ENCODE measurements around the gene MRPL20. TPM values are rescaled to one million over a fixed set of nuclear protein-coding genes. Genes with fewer than 3 reads are reported as not detected.
"Not testable (repeated sequence)": the region's sequence is repeated elsewhere in the genome, so short reads cannot be mapped to it uniquely, and the experiment has no call there.

MRPL20 gene
- polyA plus RNA-seq, 1 donor, result 135 TPM

GRCh38 chr1:1419363-1419812 lies 12.3 kb upstream of the MRPL20 start:
- Histone ChIP-seq H3K4me3 (ENCODE audit: low read length) (no peak overlapping the region), H3K27me3 (ENCODE audit: control insufficient read depth, insufficient read depth, low read length) (peaks cover 15% of the 10 kb centered on the region), H3K9me3 (ENCODE audit: control insufficient read depth, low read depth, low read length) (peaks cover 3% of the 10 kb centered on the region), H3K36me3 (ENCODE audit: control insufficient read depth, insufficient read depth, low read length) (no peaks in the 10 kb centered on the region), H3K4me1 (ENCODE audit: control insufficient read depth, insufficient read depth, low read length) (no peaks in the 10 kb centered on the region), H3K27ac (ENCODE audit: low read length) (no peak overlapping the region)
- no peak for DNase-seq
- no CpG with 5 or more reads among the region's 21 CpGs for WGBS (ENCODE audit: insufficient coverage, low lambda C conversion rate)

GRCh38 chr1:1418464-1419362 lies 11.6 kb upstream of the MRPL20 start:
- Histone ChIP-seq H3K4me3 (ENCODE audit: low read length) (no peak overlapping the region), H3K27me3 (ENCODE audit: control insufficient read depth, insufficient read depth, low read length) (peaks cover 15% of the 10 kb centered on the region), H3K4me1 (ENCODE audit: control insufficient read depth, insufficient read depth, low read length) (no peaks in the 10 kb centered on the region), H3K27ac (ENCODE audit: low read length) (no peak overlapping the region), H3K9me3 (ENCODE audit: control insufficient read depth, low read depth, low read length) (peaks cover 3% of the 10 kb centered on the region), H3K36me3 (ENCODE audit: control insufficient read depth, insufficient read depth, low read length) (no peaks in the 10 kb centered on the region)
- WGBS (ENCODE audit: insufficient coverage, low lambda C conversion rate), result 100% methylated on average over 3 of the region's 26 CpGs
- no peak for DNase-seq

- not testable (repeated sequence) for H3K36me3 ChIP-seq (ENCODE audit: control insufficient read depth, insufficient read depth, low read length); DNase-seq; H3K9me3 ChIP-seq (ENCODE audit: control insufficient read depth, low read depth, low read length); H3K27ac ChIP-seq (ENCODE audit: low read length); H3K4me1 ChIP-seq (ENCODE audit: control insufficient read depth, insufficient read depth, low read length); H3K4me3 ChIP-seq (ENCODE audit: low read length)
- peaks cover 15% of the 10 kb centered on the region for H3K27me3 ChIP-seq (ENCODE audit: control insufficient read depth, insufficient read depth, low read length)
- WGBS (ENCODE audit: insufficient coverage, low lambda C conversion rate), result no CpG with 5 or more reads among the region's 25 CpGs
Measured at GRCh38 chr1:1417825-1418463, 10.9 kb upstream of the MRPL20 start.

- not testable (repeated sequence) for H3K4me3 ChIP-seq (ENCODE audit: low read length); H3K4me1 ChIP-seq (ENCODE audit: control insufficient read depth, insufficient read depth, low read length); H3K9me3 ChIP-seq (ENCODE audit: control insufficient read depth, low read depth, low read length); DNase-seq; H3K27ac ChIP-seq (ENCODE audit: low read length); H3K36me3 ChIP-seq (ENCODE audit: control insufficient read depth, insufficient read depth, low read length)
- peaks cover 15% of the 10 kb centered on the region for H3K27me3 ChIP-seq (ENCODE audit: control insufficient read depth, insufficient read depth, low read length)
- WGBS (ENCODE audit: insufficient coverage, low lambda C conversion rate), result no CpG with 5 or more reads among the region's 5 CpGs
Measured at GRCh38 chr1:1417396-1417795, 10.3 kb upstream of the MRPL20 start.

GRCh38 chr1:1415751-1416150 lies 8.7 kb upstream of the MRPL20 start:
- Histone ChIP-seq H3K9me3 (ENCODE audit: control insufficient read depth, low read depth, low read length) (peaks cover 11% of the 10 kb centered on the region), H3K27me3 (ENCODE audit: control insufficient read depth, insufficient read depth, low read length) (peaks cover 6% of the 10 kb centered on the region), H3K4me3 (ENCODE audit: low read length) (no peak overlapping the region), H3K27ac (ENCODE audit: low read length) (no peak overlapping the region), H3K4me1 (ENCODE audit: control insufficient read depth, insufficient read depth, low read length) (no peaks in the 10 kb centered on the region), H3K36me3 (ENCODE audit: control insufficient read depth, insufficient read depth, low read length) (no peaks in the 10 kb centered on the region)
- no CpG with 5 or more reads among the region's 13 CpGs for WGBS (ENCODE audit: insufficient coverage, low lambda C conversion rate)
- no peak for DNase-seq

GRCh38 chr1:1412311-1412902 lies 5.3 kb upstream of the MRPL20 start:
- not testable (repeated sequence) for DNase-seq; H3K27me3 ChIP-seq (ENCODE audit: control insufficient read depth, insufficient read depth, low read length); H3K4me3 ChIP-seq (ENCODE audit: low read length); H3K36me3 ChIP-seq (ENCODE audit: control insufficient read depth, insufficient read depth, low read length); H3K9me3 ChIP-seq (ENCODE audit: control insufficient read depth, low read depth, low read length); H3K4me1 ChIP-seq (ENCODE audit: control insufficient read depth, insufficient read depth, low read length); H3K27ac ChIP-seq (ENCODE audit: low read length)
- WGBS (ENCODE audit: insufficient coverage, low lambda C conversion rate), result 100% methylated on average over 5 of the region's 11 CpGs

GRCh38 chr1:1411626-1412025 lies 4.5 kb upstream of the MRPL20 start:
- Histone ChIP-seq H3K27me3 (ENCODE audit: control insufficient read depth, insufficient read depth, low read length) (no peaks in the 10 kb centered on the region), H3K36me3 (ENCODE audit: control insufficient read depth, insufficient read depth, low read length) (peaks cover 3% of the 10 kb centered on the region), H3K4me3 (ENCODE audit: low read length) (no peak overlapping the region), H3K27ac (ENCODE audit: low read length) (no peak overlapping the region), H3K9me3 (ENCODE audit: control insufficient read depth, low read depth, low read length) (peaks cover 8% of the 10 kb centered on the region), H3K4me1 (ENCODE audit: control insufficient read depth, insufficient read depth, low read length) (no peaks in the 10 kb centered on the region)
- no peak for DNase-seq
- WGBS (ENCODE audit: insufficient coverage, low lambda C conversion rate), result no CpG with 5 or more reads among the region's 13 CpGs

GRCh38 chr1:1410238-1410637 lies 3.1 kb upstream of the MRPL20 start:
- not testable (repeated sequence) for DNase-seq; H3K27me3 ChIP-seq (ENCODE audit: control insufficient read depth, insufficient read depth, low read length); H3K4me3 ChIP-seq (ENCODE audit: low read length); H3K9me3 ChIP-seq (ENCODE audit: control insufficient read depth, low read depth, low read length); H3K27ac ChIP-seq (ENCODE audit: low read length)
- peaks cover 10% of the 10 kb centered on the region for H3K4me1 ChIP-seq (ENCODE audit: control insufficient read depth, insufficient read depth, low read length)
- H3K36me3 ChIP-seq (ENCODE audit: control insufficient read depth, insufficient read depth, low read length), result peaks cover 10% of the 10 kb centered on the region
- WGBS (ENCODE audit: insufficient coverage, low lambda C conversion rate), result no CpG with 5 or more reads among the region's 8 CpGs

- Histone ChIP-seq H3K27ac (ENCODE audit: low read length) (peak overlapping the region; percentile 80), H3K4me1 (ENCODE audit: control insufficient read depth, insufficient read depth, low read length) (peaks cover 10% of the 10 kb centered on the region), H3K27me3 (ENCODE audit: control insufficient read depth, insufficient read depth, low read length) (no peaks in the 10 kb centered on the region), H3K4me3 (ENCODE audit: low read length) (peak overlapping the region; percentile 95), H3K9me3 (ENCODE audit: control insufficient read depth, low read depth, low read length) (peaks cover 8% of the 10 kb centered on the region), H3K36me3 (ENCODE audit: control insufficient read depth, insufficient read depth, low read length) (peaks cover 22% of the 10 kb centered on the region)
- DNase-seq, result peak in 1 of 2 donors; percentile 57
- WGBS (ENCODE audit: insufficient coverage, low lambda C conversion rate), result no CpG with 5 or more reads among the region's 41 CpGs
Measured at GRCh38 chr1:1407636-1408318, 684 bp upstream of the MRPL20 start.

Data from large intestine (tissue), 3 donors.